Liver (tissue), 9 donors: ENCODE data around the gene EML6. TPM values are rescaled to one million over a fixed set of nuclear protein-coding genes. Genes with fewer than 3 reads are reported as not detected.

ENCODE experiments used
- DNase-seq: peaks from one replicate; pipeline ENCODE4 v3.0.0-alpha.2; 2017; ENCODE audit warnings: low spot score
- H3K27ac ChIP-seq, 2 donors: one replicate each; pipeline ENCODE4 v1.7.0; 2013; ENCODE audit warnings: inconsistent platforms in 2 of 2, low read length in 2 of 2, control low read depth in 1 of 2, low read depth in 1 of 2, mild to moderate bottlenecking in 1 of 2
- H3K27me3 ChIP-seq, 4 donors: one replicate each; pipeline versions ENCODE4 v1.6.1 to v1.7.0; 2013; ENCODE audit warnings: low read length in 3 of 4, inconsistent platforms in 1 of 4, mild to moderate bottlenecking in 1 of 4, moderate library complexity in 1 of 4; ENCODE audit not compliant: control insufficient read depth in 4 of 4, insufficient read depth in 4 of 4
- H3K36me3 ChIP-seq, 4 donors: one replicate each; pipeline versions ENCODE4 v1.6.1 to v1.7.0; 2013; ENCODE audit warnings: low read length in 3 of 4, mild to moderate bottlenecking in 3 of 4, low read depth in 1 of 4, moderate library complexity in 1 of 4; ENCODE audit not compliant: control insufficient read depth in 4 of 4, insufficient read depth in 3 of 4
- H3K4me1 ChIP-seq, 4 donors: one replicate each; pipeline versions ENCODE4 v1.6.1 to v1.7.0; 2013; ENCODE audit warnings: low read length in 3 of 4, mild to moderate bottlenecking in 3 of 4, moderate library complexity in 1 of 4; ENCODE audit not compliant: control insufficient read depth in 4 of 4, insufficient read depth in 4 of 4
- H3K4me3 ChIP-seq, 3 donors: one replicate each; pipeline versions ENCODE4 v1.6.1 to v1.7.0; 2013; ENCODE audit warnings: low read length in 3 of 3, control low read depth in 1 of 3, low read depth in 1 of 3, mild to moderate bottlenecking in 1 of 3
- H3K9ac ChIP-seq, 2 donors: one replicate each; pipeline ENCODE4 v1.7.0; 2013; ENCODE audit warnings: low read length in 2 of 2, mild to moderate bottlenecking in 2 of 2, moderate library complexity in 2 of 2, control low read depth in 1 of 2, low read depth in 1 of 2
- H3K9me3 ChIP-seq, 4 donors: one replicate each; pipeline versions ENCODE4 v1.6.1 to v1.7.0; 2013; ENCODE audit warnings: low read length in 3 of 4; ENCODE audit not compliant: control insufficient read depth in 4 of 4
- EGR1 ChIP-seq, 2 donors: IDR thresholded peaks; 2 replicates each; pipeline ENCODE4 v1.6.1; 2016 to 2018; ENCODE audit warnings: antibody characterized with exemption in 2 of 2, low read depth in 2 of 2
- FOXA1 ChIP-seq: IDR thresholded peaks from 2 replicates; pipeline ENCODE4 v1.6.1; 2016; ENCODE audit warnings: antibody characterized with exemption
- GABPA ChIP-seq, 2 donors: IDR thresholded peaks in 1 of 2; conservative IDR thresholded peaks in 1 of 2; 2 replicates each; pipeline ENCODE4 v1.6.1; 2016; ENCODE audit warnings: antibody characterized with exemption in 2 of 2, mild to moderate bottlenecking in 1 of 2, moderate library complexity in 1 of 2
- HNF4G ChIP-seq: IDR thresholded peaks from 2 replicates; pipeline ENCODE4 v1.6.1; 2016; ENCODE audit warnings: antibody characterized with exemption
- NR2F2 ChIP-seq: IDR thresholded peaks from 2 replicates; pipeline ENCODE4 v1.6.1; 2016; ENCODE audit warnings: antibody characterized with exemption
- RAD21 ChIP-seq, 2 donors: IDR thresholded peaks; 2 replicates each; pipeline ENCODE4 v1.6.1; 2016; ENCODE audit warnings: antibody characterized with exemption in 2 of 2, mild to moderate bottlenecking in 2 of 2
- RXRA ChIP-seq, 2 donors: IDR thresholded peaks; 2 replicates each; pipeline ENCODE4 v1.6.1; 2017 to 2018; ENCODE audit warnings: antibody characterized with exemption in 2 of 2, mild to moderate bottlenecking in 1 of 2
- SP1 ChIP-seq: IDR thresholded peaks from 2 replicates; pipeline ENCODE4 v1.6.1; 2018; ENCODE audit warnings: antibody characterized with exemption, mild to moderate bottlenecking
- TAF1 ChIP-seq: conservative IDR thresholded peaks from 2 replicates; pipeline ENCODE4 v1.6.1; 2016; ENCODE audit warnings: antibody characterized with exemption, mild to moderate bottlenecking
- YY1 ChIP-seq: IDR thresholded peaks from 2 replicates; pipeline ENCODE4 v1.6.1; 2016; ENCODE audit warnings: antibody characterized with exemption, mild to moderate bottlenecking
- WGBS: extraction: QIAGEN DNeasy Blood & Tissue Kit; methylation state at CpG from one replicate; pipeline ENCODE4 v1.1.7; 2013; 5-methylcytosine and 5-hydroxymethylcytosine counted together
- polyA plus RNA-seq, 2 donors: library from polyadenylated mRNA; stranded (reverse) in 1 of 2; unstranded in 1 of 2; fragments of 200-250 nt in 1 of 2; fragments of >200 nt in 1 of 2; fragmentation: Nextera tagmentation in 1 of 2; extraction: Ambion mirVana in 1 of 2; gene quantifications; one replicate each; pipeline versions ENCODE4 v1.2.1 to v1.2.3, GENCODE V29; 2013 to 2015
- total RNA-seq, 2 donors: library from RNA; depleted of rRNA; stranded (reverse); fragments of >200 nt; gene quantifications; one replicate each; pipeline ENCODE4 v1.2.3, GENCODE V29; 2014
- TF ChIP-seq, protein P1 (sequence below): fragments of 150-350 bp; IDR thresholded peaks from 2 replicates; pipeline ENCODE4 v1.5.1; 2017; ENCODE audit warnings: improper control_type of control experiment, low read depth, low read length; ENCODE audit not compliant: missing input control
- TF ChIP-seq, protein P2 (sequence below): IDR thresholded peaks from 2 replicates; pipeline ENCODE4 v1.6.1; 2016; ENCODE audit warnings: antibody characterized with exemption
- TF ChIP-seq, protein P3 (sequence below): IDR thresholded peaks from 2 replicates; pipeline ENCODE4 v1.6.1; 2016; ENCODE audit warnings: antibody characterized with exemption
- TF ChIP-seq, protein P4 (sequence below): IDR thresholded peaks from 2 replicates; pipeline ENCODE4 v1.6.1; 2016; ENCODE audit warnings: antibody characterized with exemption, mild to moderate bottlenecking
- TF ChIP-seq, protein P5 (sequence below): IDR thresholded peaks from 2 replicates; pipeline ENCODE4 v1.6.1; 2016; ENCODE audit warnings: antibody characterized with exemption
- donor health status: healthy.
- donor health status: healthy.
- donor health status: healthy.
- donor health status: healthy.
- donor health status: healthy.

The EML6 gene
- total and polyA plus RNA-seq, 4 donors: 0.33 to 3.0 (median 1.4) TPM

DNA sequence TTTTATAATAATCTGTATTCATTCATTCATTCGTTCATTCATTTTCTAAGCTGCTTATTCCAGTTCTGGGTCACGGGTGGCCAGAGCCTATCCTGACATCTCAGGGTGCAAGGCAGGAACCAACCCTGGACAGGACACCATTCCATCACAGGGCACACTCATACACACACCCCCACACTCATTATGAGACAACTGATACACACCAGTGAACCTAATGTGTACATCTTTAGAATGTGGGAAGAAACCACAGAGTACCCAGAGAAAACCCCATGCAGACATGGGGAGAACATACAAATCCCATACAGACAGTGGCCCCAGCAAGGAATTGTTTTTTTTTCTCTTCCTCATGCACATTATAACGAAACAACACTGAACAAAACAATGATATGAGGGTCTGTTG lies 272.1 kb downstream of the EML6 start:
- 95% methylated on average over 3 of the region's 3 CpGs for WGBS
- Histone ChIP-seq H3K9me3 (no peaks in the 10 kb centered on the region), H3K27ac (no peak overlapping the region), H3K27me3 (no peaks in the 10 kb centered on the region), H3K9ac (no peak overlapping the region), H3K36me3 (no peaks in the 10 kb centered on the region), H3K4me1 (peaks cover 2 to 25% (median 8%) of the 10 kb centered on the region in 4 donors), H3K4me3 (no peak overlapping the region)
- no peak for DNase-seq
- TF ChIP-seq TAF1 (no peak), HNF4G (no peak), GABPA (IDR thresholded peaks at IDR 0.05 in 1 of 2, conservative IDR thresholded peaks at IDR 0.05 in 1 of 2) (no peak), YY1 (no peak), RXRA (IDR thresholded peaks at IDR 0.05) (no peak), SP1 (no peak), EGR1 (IDR thresholded peaks at IDR 0.05; ENCODE audit: low read depth in 2 of 2) (no peak), FOXA1 (no peak), NR2F2 (no peak), RAD21 (IDR thresholded peaks at IDR 0.05) (no peak)
- TF ChIP-seq, protein P1, sequence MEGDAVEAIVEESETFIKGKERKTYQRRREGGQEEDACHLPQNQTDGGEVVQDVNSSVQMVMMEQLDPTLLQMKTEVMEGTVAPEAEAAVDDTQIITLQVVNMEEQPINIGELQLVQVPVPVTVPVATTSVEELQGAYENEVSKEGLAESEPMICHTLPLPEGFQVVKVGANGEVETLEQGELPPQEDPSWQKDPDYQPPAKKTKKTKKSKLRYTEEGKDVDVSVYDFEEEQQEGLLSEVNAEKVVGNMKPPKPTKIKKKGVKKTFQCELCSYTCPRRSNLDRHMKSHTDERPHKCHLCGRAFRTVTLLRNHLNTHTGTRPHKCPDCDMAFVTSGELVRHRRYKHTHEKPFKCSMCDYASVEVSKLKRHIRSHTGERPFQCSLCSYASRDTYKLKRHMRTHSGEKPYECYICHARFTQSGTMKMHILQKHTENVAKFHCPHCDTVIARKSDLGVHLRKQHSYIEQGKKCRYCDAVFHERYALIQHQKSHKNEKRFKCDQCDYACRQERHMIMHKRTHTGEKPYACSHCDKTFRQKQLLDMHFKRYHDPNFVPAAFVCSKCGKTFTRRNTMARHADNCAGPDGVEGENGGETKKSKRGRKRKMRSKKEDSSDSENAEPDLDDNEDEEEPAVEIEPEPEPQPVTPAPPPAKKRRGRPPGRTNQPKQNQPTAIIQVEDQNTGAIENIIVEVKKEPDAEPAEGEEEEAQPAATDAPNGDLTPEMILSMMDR: no peak
- TF ChIP-seq, protein P2, sequence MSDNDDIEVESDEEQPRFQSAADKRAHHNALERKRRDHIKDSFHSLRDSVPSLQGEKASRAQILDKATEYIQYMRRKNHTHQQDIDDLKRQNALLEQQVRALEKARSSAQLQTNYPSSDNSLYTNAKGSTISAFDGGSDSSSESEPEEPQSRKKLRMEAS: no peak
- TF ChIP-seq, protein P3, sequence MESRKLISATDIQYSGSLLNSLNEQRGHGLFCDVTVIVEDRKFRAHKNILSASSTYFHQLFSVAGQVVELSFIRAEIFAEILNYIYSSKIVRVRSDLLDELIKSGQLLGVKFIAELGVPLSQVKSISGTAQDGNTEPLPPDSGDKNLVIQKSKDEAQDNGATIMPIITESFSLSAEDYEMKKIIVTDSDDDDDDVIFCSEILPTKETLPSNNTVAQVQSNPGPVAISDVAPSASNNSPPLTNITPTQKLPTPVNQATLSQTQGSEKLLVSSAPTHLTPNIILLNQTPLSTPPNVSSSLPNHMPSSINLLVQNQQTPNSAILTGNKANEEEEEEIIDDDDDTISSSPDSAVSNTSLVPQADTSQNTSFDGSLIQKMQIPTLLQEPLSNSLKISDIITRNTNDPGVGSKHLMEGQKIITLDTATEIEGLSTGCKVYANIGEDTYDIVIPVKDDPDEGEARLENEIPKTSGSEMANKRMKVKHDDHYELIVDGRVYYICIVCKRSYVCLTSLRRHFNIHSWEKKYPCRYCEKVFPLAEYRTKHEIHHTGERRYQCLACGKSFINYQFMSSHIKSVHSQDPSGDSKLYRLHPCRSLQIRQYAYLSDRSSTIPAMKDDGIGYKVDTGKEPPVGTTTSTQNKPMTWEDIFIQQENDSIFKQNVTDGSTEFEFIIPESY: no peak
- TF ChIP-seq, protein P4, sequence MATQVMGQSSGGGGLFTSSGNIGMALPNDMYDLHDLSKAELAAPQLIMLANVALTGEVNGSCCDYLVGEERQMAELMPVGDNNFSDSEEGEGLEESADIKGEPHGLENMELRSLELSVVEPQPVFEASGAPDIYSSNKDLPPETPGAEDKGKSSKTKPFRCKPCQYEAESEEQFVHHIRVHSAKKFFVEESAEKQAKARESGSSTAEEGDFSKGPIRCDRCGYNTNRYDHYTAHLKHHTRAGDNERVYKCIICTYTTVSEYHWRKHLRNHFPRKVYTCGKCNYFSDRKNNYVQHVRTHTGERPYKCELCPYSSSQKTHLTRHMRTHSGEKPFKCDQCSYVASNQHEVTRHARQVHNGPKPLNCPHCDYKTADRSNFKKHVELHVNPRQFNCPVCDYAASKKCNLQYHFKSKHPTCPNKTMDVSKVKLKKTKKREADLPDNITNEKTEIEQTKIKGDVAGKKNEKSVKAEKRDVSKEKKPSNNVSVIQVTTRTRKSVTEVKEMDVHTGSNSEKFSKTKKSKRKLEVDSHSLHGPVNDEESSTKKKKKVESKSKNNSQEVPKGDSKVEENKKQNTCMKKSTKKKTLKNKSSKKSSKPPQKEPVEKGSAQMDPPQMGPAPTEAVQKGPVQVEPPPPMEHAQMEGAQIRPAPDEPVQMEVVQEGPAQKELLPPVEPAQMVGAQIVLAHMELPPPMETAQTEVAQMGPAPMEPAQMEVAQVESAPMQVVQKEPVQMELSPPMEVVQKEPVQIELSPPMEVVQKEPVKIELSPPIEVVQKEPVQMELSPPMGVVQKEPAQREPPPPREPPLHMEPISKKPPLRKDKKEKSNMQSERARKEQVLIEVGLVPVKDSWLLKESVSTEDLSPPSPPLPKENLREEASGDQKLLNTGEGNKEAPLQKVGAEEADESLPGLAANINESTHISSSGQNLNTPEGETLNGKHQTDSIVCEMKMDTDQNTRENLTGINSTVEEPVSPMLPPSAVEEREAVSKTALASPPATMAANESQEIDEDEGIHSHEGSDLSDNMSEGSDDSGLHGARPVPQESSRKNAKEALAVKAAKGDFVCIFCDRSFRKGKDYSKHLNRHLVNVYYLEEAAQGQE: no peak
- TF ChIP-seq, protein P5, sequence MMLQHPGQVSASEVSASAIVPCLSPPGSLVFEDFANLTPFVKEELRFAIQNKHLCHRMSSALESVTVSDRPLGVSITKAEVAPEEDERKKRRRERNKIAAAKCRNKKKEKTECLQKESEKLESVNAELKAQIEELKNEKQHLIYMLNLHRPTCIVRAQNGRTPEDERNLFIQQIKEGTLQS: no peak

DNA sequence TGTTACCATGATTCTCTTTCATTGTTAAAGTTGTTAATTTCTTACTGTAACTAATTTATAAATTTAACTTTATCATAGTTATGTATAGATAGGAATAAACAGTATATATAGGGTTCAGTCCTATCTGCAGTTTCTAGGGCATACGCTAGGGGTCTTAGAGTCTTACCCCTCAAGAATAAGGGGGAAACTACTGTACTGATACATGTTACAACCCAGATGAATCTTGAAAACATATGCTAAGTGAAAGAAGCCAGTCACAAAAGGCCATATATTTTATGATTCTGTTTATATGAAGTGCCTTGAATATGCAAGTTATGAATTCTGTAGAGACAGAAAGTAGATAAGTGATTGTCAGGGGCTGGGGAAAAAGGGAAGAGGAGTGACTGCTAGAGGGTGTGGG lies 274.4 kb downstream of the EML6 start:
- H3K4me1 ChIP-seq: peaks cover 3 to 41% (median 16%) of the 10 kb centered on the region in 4 donors
- no peaks in the 10 kb centered on the region for H3K36me3 ChIP-seq
- H3K27me3 ChIP-seq: no peaks in the 10 kb centered on the region
- H3K27ac ChIP-seq: no peak overlapping the region
- no peak for DNase-seq
- TF ChIP-seq RAD21 (IDR thresholded peaks at IDR 0.05): no peak
- TF ChIP-seq, protein P1: no peak
- 96% methylated on average over 1 of the region's 1 CpG for WGBS
- H3K4me3 ChIP-seq: no peak overlapping the region
- no peaks in the 10 kb centered on the region for H3K9me3 ChIP-seq
- no peak overlapping the region for H3K9ac ChIP-seq
